Gastrocnemius medialis (tissue), 4 donors: ENCODE results near the gene ART4.

ENCODE experiments used
- CTCF ChIP-seq, 5 experiments: fragments of 450-650 bp in 3 of 5; fragments of 200-600 bp in 2 of 5; sonication (generic) in 2 of 5; IDR thresholded peaks in 4 of 5; conservative IDR thresholded peaks in 1 of 5; 1 replicate in 4 of 5; 2 replicates in 1 of 5; pipeline ENCODE4 v1.5.1; 2016 to 2019; ENCODE audit warnings: antibody characterized with exemption in 5 of 5, mild to moderate bottlenecking in 3 of 5, moderate library complexity in 3 of 5
- POLR2A ChIP-seq, 2 donors: fragments of 450-650 bp; IDR thresholded peaks; one replicate each; pipeline ENCODE4 v1.6.1; 2017; ENCODE audit warnings: antibody characterized with exemption in 2 of 2, mild to moderate bottlenecking in 2 of 2, moderate library complexity in 2 of 2

DNA sequence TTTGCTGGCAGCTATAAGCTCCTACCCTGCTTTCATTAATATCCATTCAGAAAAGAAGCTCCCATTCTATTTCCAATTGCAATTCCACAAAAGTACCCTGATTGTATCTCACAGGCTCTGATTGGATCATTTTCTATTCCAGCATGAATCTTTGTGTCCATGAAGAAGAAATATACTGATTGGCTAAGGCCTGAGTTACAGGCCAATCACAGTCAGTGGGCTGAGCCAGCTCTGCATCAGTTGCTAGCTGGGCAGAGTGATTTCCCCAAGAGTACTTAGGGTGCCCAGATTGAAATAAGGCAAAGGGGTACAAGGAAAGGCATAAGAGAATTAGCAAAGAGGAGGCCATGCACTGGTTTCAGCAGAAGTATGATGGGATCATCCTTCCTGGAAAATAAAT is 14.4 kb downstream of the ART4 start:
- no peak for TF ChIP-seq CTCF (IDR thresholded peaks at IDR 0.05 in 4 of 5, conservative IDR thresholded peaks at IDR 0.05 in 1 of 5)
- no peak for TF ChIP-seq POLR2A (IDR thresholded peaks at IDR 0.05)
